Ovary (tissue), 9 donors: ENCODE results near the gene TMEM229A. TPM values are rescaled to one million over a fixed set of nuclear protein-coding genes. Genes with fewer than 3 reads are reported as not detected.

Experiments used
- DNase-seq, 5 donors: peaks; one replicate each; pipeline ENCODE4 v3.0.0-alpha.2; 2019 to 2020
- H3K27ac ChIP-seq, 2 donors: fragments of 200-600 bp; one replicate each; pipeline versions ENCODE4 v1.5.1 to v1.8.0; 2019 to 2022
- H3K27me3 ChIP-seq: fragments of 200-600 bp; one replicate; pipeline ENCODE4 v1.8.0; 2022
- H3K36me3 ChIP-seq: fragments of 200-600 bp; sonication (generic); one replicate; pipeline ENCODE4 v1.5.1; 2019
- H3K4me1 ChIP-seq: one replicate; pipeline ENCODE4 v1.8.1; 2013; ENCODE audit warnings: mild to moderate bottlenecking, moderate library complexity; ENCODE audit not compliant: insufficient read depth
- H3K4me3 ChIP-seq: fragments of 200-600 bp; sonication (generic); one replicate; pipeline ENCODE4 v1.5.1; 2017
- H3K9me3 ChIP-seq, 2 donors: fragments of 200-600 bp in 1 of 2; sonication (generic) in 1 of 2; one replicate each; pipeline versions ENCODE4 v1.5.1 to v1.8.1; 2013 to 2019; ENCODE audit warnings: mild to moderate bottlenecking in 1 of 2, moderate library complexity in 1 of 2
- CTCF ChIP-seq, 3 donors: fragments of 450-650 bp in 2 of 3; fragments of 200-600 bp in 1 of 3; IDR thresholded peaks; one replicate each; pipeline versions ENCODE4 v1.5.1 to v1.8.0; 2016 to 2022; ENCODE audit warnings: antibody characterized with exemption in 3 of 3, mild to moderate bottlenecking in 1 of 3
- EP300 ChIP-seq: sonication (generic); formaldehyde crosslinking; IDR thresholded peaks from one replicate; pipeline ENCODE4 v1.6.1; 2017; ENCODE audit warnings: antibody characterized with exemption
- POLR2A ChIP-seq: fragments of 450-650 bp; IDR thresholded peaks from one replicate; pipeline ENCODE4 v1.6.1; 2017; ENCODE audit warnings: antibody characterized with exemption, mild to moderate bottlenecking, moderate library complexity
- WGBS, 3 donors: extraction: QIAGEN DNeasy Blood & Tissue Kit in 1 of 3; methylation state at CpG; one replicate each; pipeline versions ENCODE4 v1.1.5 to v1.1.7; 2013 to 2017; 5-methylcytosine and 5-hydroxymethylcytosine counted together
- intact Hi-C, 4 donors: fragments of 100-400 bp; cut with DNase I; formaldehyde crosslinking; loops; one replicate each; pipeline versions ENCODE4 v1.11.0 to v1.15.1; 2022 to 2023
- polyA plus RNA-seq, 2 donors: library from polyadenylated mRNA; stranded (reverse); fragments of 200-250 nt in 1 of 2; fragments of 350-450 nt in 1 of 2; fragmentation: Illumina TruSeq in 1 of 2; extraction: RNeasy Lipid Tissue Mini Kit (QIAGEN cat#74804) in 1 of 2; gene quantifications; one replicate each; pipeline ENCODE4 v1.2.3, GENCODE V29; 2013 to 2014
- total RNA-seq, 7 donors: library from RNA; depleted of rRNA in 2 of 7; stranded (reverse); fragments of >200 nt in 2 of 7; fragmentation: NEBNext Ultra II Directional in 3 of 7; extraction: Animal tissue kit (Norgen Biotek cat#: 25700) in 3 of 7; gene quantifications; one replicate each; pipeline versions ENCODE4 v1.1.0 to v1.2.4, GENCODE V29; 2016 to 2023
- donor health status: DM: no; HTN: no; CAD: no; lungs with moderate emphysema.
- donor health status: DM: no; HTN: no; CAD: no.
- donor health status: Bipolar disorder and iron deficiency.
- donor health status: DM: yes; HTN: yes; CAD: no.
- donor health status: DM: no; HTN: no; CAD: no.
- donor health status: DM: yes; HTN: yes; CAD: no.

TMEM229A gene
- total and polyA plus RNA-seq, 9 donors, result 0.22 to 1.8 (median 0.60) TPM; not detected in 3

GRCh38 chr7:124073310-124073645 lies 40.4 kb upstream of the TMEM229A start:
- WGBS, 3 donors, result 9 to 44% (median 12%) methylated on average over 4 of the region's 4 CpGs
- no peak for DNase-seq

GRCh38 chr7:124072603-124073309 lies 39.9 kb upstream of the TMEM229A start:
- H3K4me3 ChIP-seq, result no peak overlapping the region
- no peaks in the 10 kb centered on the region for H3K36me3 ChIP-seq
- no peak overlapping the region for H3K27ac ChIP-seq
- no peaks in the 10 kb centered on the region for H3K9me3 ChIP-seq
- no peak for DNase-seq
- intact Hi-C loops, result no loop called here
- peaks cover 3% of the 10 kb centered on the region for H3K4me1 ChIP-seq
- WGBS, 3 donors, result 8 to 24% (median 9%) methylated on average over 4 of the region's 4 CpGs
- H3K27me3 ChIP-seq, result no peaks in the 10 kb centered on the region
- TF ChIP-seq EP300 (no peak), CTCF (IDR thresholded peaks at IDR 0.05) (no peak), POLR2A (no peak)

More at GRCh38 chr7:124073310-124073645, 40.4 kb upstream of the TMEM229A start:
- Histone ChIP-seq H3K27ac (no peak overlapping the region), H3K27me3 (no peaks in the 10 kb centered on the region), H3K9me3 (no peaks in the 10 kb centered on the region), H3K4me3 (no peak overlapping the region), H3K4me1 (peaks cover 3% of the 10 kb centered on the region), H3K36me3 (no peaks in the 10 kb centered on the region)
- TF ChIP-seq CTCF (IDR thresholded peaks at IDR 0.05) (no peak), EP300 (no peak), POLR2A (no peak)
- intact Hi-C loops, result no loop called here

GRCh38 chr7:124071843-124072242 lies 39.0 kb upstream of the TMEM229A start:
- Histone ChIP-seq H3K4me1 (peaks cover 3% of the 10 kb centered on the region), H3K27ac (no peak overlapping the region), H3K4me3 (no peak overlapping the region), H3K27me3 (no peaks in the 10 kb centered on the region), H3K36me3 (no peaks in the 10 kb centered on the region), H3K9me3 (no peaks in the 10 kb centered on the region)
- no peak for DNase-seq
- TF ChIP-seq EP300 (no peak), POLR2A (no peak), CTCF (IDR thresholded peaks at IDR 0.05) (no peak)
- 73 to 83% (median 79%) methylated on average over 1 of the region's 1 CpG for WGBS, 3 donors
- intact Hi-C loops, result no loop called here

- Histone ChIP-seq H3K27me3 (no peaks in the 10 kb centered on the region), H3K36me3 (no peaks in the 10 kb centered on the region), H3K4me3 (no peak overlapping the region), H3K9me3 (no peaks in the 10 kb centered on the region), H3K4me1 (no peaks in the 10 kb centered on the region), H3K27ac (no peak overlapping the region)
- no peak for TF ChIP-seq EP300
- TF ChIP-seq POLR2A, result no peak
- 66 to 69% (median 66%) methylated on average over 1 of the region's 1 CpG for WGBS, 3 donors
- DNase-seq, result no peak
- intact Hi-C loops, result no loop called here
Observed at GRCh38 chr7:124062171-124062570, 29.3 kb upstream of the TMEM229A start.

GRCh38 chr7:124060528-124060927 lies 27.7 kb upstream of the TMEM229A start:
- H3K4me3 ChIP-seq, result no peak overlapping the region
- H3K36me3 ChIP-seq, result no peaks in the 10 kb centered on the region
- H3K4me1 ChIP-seq, result no peaks in the 10 kb centered on the region
- no peaks in the 10 kb centered on the region for H3K9me3 ChIP-seq
- no peak for DNase-seq
- H3K27me3 ChIP-seq, result no peaks in the 10 kb centered on the region
- TF ChIP-seq CTCF (IDR thresholded peaks at IDR 0.05), result no peak
- TF ChIP-seq EP300, result no peak
- no peak for TF ChIP-seq POLR2A
- H3K27ac ChIP-seq, result no peak overlapping the region
- intact Hi-C loops, result no loop called here
- WGBS, 3 donors, result 82 to 90% (median 90%) methylated on average over 2 of the region's 2 CpGs
